Epithelial cell of proximal tubule (primary cell): ENCODE data around the gene TAB2. TPM values are rescaled to one million over a fixed set of nuclear protein-coding genes. Genes with fewer than 3 reads are reported as not detected.

Source experiments
- DNase-seq: peaks from one replicate; pipeline ENCODE4 v3.0.0-alpha.2; 2011; ENCODE audit warnings: low read depth
- H3K4me3 ChIP-seq: 2 replicates; pipeline ENCODE4 v1.5.1; 2011; ENCODE audit warnings: low read depth, mild to moderate bottlenecking, low read length
- total RNA-seq: library from RNA; depleted of rRNA; stranded (reverse); fragments of >200 nt; gene quantifications from 2 replicates; pipeline ENCODE4 v1.2.3, GENCODE V29; 2015
- TF ChIP-seq, protein P1 (sequence below): conservative IDR thresholded peaks from 2 replicates; pipeline ENCODE4 v1.5.1; 2012; ENCODE audit warnings: low read depth, mild to moderate bottlenecking, low read length

Gene TAB2
- total RNA-seq, 1 donor from 2014 or later = 18.7 TPM

DNA sequence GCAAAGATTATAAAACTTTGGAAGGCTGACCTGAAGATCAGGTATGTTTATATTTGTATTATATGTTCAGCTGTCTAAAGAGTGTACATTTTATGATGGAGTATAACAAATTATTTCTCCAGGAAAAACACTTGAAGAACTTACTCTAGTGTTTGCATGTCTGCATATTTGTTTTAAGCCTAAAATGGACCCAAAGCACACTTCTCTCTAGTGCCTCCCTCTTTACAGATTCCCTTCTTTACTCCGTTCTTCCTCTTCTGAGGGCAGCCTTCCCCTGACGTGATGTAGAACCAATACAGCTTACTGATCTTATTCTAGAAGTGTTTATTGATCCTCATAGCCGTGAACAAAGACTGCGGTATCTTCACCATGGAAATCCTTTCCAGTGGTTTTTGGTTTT lies 96.5 kb downstream of the TAB2 start:
- H3K4me3 ChIP-seq = no peak overlapping the region
- DNase-seq = no peak
- TF ChIP-seq, protein P1, sequence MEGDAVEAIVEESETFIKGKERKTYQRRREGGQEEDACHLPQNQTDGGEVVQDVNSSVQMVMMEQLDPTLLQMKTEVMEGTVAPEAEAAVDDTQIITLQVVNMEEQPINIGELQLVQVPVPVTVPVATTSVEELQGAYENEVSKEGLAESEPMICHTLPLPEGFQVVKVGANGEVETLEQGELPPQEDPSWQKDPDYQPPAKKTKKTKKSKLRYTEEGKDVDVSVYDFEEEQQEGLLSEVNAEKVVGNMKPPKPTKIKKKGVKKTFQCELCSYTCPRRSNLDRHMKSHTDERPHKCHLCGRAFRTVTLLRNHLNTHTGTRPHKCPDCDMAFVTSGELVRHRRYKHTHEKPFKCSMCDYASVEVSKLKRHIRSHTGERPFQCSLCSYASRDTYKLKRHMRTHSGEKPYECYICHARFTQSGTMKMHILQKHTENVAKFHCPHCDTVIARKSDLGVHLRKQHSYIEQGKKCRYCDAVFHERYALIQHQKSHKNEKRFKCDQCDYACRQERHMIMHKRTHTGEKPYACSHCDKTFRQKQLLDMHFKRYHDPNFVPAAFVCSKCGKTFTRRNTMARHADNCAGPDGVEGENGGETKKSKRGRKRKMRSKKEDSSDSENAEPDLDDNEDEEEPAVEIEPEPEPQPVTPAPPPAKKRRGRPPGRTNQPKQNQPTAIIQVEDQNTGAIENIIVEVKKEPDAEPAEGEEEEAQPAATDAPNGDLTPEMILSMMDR = no peak

DNA sequence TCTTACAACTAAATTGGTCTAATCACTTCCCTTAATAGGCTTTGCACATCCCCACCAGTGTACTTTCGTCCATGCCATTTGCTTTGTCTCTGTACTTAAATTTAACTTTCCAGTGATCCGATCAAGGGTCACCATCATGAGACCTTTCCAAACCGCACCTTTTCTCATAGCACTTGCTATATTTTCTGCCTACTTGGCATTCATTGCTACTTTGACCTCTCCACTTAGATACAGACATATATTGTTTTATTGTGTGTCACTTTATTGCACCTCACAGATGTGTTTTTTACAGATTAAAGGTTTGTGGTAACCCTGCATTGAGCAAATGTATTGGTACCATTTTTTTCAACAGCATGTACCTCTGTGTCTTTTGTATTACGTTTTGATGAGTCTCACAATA lies 97.3 kb downstream of the TAB2 start:
- H3K4me3 ChIP-seq = no peak overlapping the region
- no peak for DNase-seq
- TF ChIP-seq, protein P1 = no peak

- DNase-seq = no peak
- TF ChIP-seq, protein P1 = no peak
- H3K4me3 ChIP-seq = no peak overlapping the region
Observed at GRCh38 chr6:149419696-149420404, 102.3 kb downstream of the TAB2 start.

DNA sequence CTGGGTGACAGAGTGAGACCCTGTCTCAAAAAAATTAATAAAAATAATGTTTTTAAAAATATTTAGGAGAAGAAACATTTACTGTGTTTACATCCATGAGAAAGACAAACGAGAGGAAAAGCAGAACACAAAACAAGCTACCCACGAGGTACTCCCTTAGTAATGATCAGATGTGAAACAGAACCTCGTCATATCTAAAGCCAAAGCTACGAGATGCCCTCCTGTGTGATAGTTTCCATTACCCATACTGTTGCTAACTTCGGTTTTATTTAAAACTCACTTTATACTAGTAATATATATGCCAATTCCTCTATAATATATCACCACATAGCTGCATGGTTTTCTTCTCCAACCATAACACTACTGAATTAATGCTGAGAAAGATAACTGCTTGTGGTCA lies 103.6 kb downstream of the TAB2 start:
- no peak overlapping the region for H3K4me3 ChIP-seq
- DNase-seq = no peak
- TF ChIP-seq, protein P1 = no peak

DNA sequence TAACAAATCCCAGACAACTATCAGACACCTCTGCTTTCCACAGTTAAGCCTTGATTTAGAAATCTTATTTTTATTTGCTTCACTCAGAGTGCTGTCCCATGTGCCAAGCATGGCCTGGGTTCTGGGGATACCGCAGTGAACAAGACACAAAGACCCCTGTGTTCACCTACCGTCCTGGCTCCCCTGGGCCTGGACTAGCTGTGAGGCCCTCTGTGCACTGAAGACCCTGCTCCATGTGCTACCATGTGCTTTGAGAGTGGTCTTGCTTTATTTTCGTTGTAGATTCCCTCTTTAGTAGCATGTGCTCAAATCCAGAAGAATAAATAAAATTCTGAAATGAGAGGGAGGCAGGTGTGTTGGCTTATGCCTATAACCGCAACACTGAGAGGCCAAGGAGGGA lies 105.1 kb downstream of the TAB2 start:
- no peak for DNase-seq
- no peak overlapping the region for H3K4me3 ChIP-seq
- TF ChIP-seq, protein P1 = no peak

- no peak for DNase-seq
- TF ChIP-seq, protein P1 = no peak
Observed at GRCh38 chr6:149423964-149424440, 106.5 kb downstream of the TAB2 start.

DNA sequence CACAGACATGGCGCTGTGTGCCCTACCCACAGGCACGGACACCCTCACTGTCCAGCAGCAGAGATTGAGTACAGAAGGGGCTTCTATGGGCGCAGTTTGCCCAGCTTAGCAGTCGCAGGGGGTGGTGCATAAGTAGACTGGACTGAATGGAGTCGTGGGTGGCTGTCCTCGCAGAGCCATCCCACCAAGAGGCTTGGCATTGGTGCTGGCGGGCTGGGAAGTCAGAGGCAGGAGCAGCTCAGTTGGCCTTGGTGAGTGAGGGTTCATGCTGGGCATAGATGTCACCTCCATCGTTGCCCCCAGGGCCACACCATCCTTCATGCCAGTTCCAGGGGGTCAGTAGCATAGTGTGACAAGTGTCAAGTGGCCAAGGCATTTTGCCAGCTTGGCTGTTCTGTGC lies 107.7 kb downstream of the TAB2 start:
- no peak for DNase-seq
- TF ChIP-seq, protein P1 = no peak
- no peak overlapping the region for H3K4me3 ChIP-seq

More at GRCh38 chr6:149423964-149424440, 106.5 kb downstream of the TAB2 start:
- no peak overlapping the region for H3K4me3 ChIP-seq
